ENCODE measurements around the gene RNF213.

RNF213 gene

DNA sequence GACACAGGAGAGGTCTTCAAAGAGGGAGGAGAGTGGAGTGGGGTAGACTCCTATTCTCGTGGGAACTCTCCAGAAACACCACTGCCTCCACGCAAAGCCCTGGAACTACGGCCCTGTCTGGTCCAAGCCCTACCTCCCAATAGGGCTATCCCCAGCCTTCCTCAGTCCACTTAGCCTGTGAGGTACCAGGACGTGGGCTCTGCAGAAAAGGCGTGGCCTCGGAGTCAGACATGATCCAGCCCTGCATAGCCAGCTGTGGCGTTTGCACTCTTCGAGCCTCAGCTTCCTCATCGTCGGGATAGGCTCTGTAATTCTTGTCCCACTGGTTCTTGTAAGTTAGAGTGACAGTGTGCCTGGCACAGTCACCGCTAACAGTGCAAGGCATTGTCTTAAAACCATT, 168.1 kb downstream of the RNF213 start:
- H3K4me3 ChIP-seq (ENCODE audit: low read depth, low read length), result no peak overlapping the region
- POLR2A ChIA-PET, result no interaction called here
- CTCF ChIA-PET, result interaction anchor here (1.1 to 9.1 kb wide), 5 partner anchors 9 to 553 kb away, joined by 4 to 140 read pairs (median 17); partner anchors contain the start of gene ENDOV
- DNase-seq (ENCODE audit: low read depth, low spot score), result no peak
- TF ChIP-seq, protein P1, sequence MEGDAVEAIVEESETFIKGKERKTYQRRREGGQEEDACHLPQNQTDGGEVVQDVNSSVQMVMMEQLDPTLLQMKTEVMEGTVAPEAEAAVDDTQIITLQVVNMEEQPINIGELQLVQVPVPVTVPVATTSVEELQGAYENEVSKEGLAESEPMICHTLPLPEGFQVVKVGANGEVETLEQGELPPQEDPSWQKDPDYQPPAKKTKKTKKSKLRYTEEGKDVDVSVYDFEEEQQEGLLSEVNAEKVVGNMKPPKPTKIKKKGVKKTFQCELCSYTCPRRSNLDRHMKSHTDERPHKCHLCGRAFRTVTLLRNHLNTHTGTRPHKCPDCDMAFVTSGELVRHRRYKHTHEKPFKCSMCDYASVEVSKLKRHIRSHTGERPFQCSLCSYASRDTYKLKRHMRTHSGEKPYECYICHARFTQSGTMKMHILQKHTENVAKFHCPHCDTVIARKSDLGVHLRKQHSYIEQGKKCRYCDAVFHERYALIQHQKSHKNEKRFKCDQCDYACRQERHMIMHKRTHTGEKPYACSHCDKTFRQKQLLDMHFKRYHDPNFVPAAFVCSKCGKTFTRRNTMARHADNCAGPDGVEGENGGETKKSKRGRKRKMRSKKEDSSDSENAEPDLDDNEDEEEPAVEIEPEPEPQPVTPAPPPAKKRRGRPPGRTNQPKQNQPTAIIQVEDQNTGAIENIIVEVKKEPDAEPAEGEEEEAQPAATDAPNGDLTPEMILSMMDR (IDR thresholded peaks at IDR 0.05; ENCODE audit: insufficient read depth, low read length, missing control alignments), result no peak

DNA sequence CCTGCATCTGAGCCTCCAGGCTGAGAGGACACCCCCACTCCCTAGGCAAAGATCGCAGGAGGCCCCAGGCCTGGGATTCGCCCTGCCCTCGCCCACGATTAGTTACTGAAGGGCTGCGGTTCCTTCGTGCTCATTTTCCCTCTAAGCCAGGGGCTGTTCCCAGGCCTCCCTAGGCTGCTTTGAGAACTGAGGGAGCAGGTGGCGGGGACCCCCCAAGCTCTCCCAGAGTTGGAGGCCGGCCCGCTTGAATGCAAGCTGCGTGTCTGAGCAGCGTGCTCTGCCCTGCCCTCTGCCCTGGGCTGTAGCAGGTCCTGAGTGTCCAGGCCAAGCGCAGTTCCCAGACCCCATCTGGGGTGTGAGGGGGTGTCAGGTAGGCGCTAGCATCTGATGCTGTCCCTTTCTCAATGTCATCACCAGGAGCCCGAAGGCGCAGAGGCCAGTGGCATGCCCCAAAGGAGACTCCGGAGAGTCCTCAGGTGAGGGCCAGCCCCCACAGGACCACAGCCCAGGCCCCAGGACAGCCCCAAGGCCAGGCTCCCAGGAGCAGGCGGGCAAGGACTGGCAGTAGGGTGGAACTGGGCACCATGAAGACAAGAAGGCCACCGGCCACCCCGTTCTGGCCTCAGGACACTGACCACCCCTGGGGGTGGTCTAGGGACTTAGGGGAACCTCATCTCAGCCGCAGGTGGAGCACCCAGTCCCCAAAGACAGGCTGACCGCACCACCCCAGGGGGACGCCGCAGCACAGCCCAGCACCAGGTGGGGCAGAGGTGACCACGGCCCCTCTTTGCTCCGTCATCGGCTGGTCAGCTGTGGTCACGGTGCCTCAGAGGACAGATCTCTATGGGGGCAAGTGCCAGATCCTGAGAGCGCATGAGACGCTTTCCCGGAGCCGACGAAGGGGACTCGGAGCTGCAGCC, 169.0 kb downstream of the RNF213 start:
- ChIA-PET CTCF (interaction anchor here (1.0 to 9.1 kb wide), 3 partner anchors 14 to 540 kb away, joined by 3 to 140 read pairs (median 32); partner anchors contain the start of gene ENDOV), POLR2A (no interaction called here)
- DNase-seq (ENCODE audit: low read depth, low spot score), result no peak
- H3K4me3 ChIP-seq (ENCODE audit: low read depth, low read length), result no peak overlapping the region
- TF ChIP-seq, protein P1 (IDR thresholded peaks at IDR 0.05; ENCODE audit: insufficient read depth, low read length, missing control alignments), result no peak

DNA sequence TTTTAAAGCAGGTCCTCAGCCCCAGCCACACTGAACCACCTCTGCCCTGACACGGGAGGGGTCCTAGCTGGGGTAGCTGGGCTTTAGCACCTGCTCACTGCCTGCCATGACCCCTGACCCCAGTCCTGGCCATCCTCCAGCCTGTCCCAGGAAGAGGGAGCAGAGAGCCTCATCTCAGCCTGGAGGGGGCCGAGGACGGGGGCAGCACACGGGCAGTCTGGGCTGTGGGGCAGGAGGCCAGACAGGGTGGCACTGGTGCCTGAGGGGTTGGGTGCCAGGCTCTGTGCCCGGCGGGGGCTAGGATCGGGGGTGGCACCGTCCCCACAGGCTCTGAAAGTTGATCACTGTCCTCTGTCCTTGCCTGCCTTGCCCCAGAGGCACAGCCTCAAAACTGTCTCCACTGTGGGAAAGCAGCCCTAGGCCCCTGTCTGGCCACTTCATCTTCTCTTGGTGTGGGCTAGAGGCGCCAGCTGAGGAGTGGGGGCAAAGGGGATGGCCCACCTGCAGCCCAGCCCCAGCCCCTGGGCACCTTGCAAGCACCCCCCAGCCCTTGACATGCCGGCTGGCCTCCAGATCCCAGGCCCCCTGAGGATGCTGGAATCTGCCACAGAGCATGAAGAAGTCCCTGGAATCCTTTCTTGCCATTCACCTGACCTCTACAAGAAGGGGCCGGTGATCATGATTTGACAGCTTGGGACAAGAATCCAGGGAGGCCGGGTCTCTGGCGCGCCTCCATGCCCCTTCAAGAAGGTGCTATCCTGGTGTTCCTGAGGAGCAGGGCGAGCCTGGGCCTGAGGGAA, 170.0 kb downstream of the RNF213 start:
- TF ChIP-seq, protein P1 (IDR thresholded peaks at IDR 0.05; ENCODE audit: insufficient read depth, low read length, missing control alignments), result no peak
- H3K4me3 ChIP-seq (ENCODE audit: low read depth, low read length), result no peak overlapping the region
- ChIA-PET CTCF (interaction anchor here (1.0 to 9.1 kb wide), 2 partner anchors 142 to 539 kb away, joined by 3 to 140 read pairs; no protein-coding TSS in a partner anchor), POLR2A (interaction anchor here (0.7 kb wide), 1 partner anchor 24 kb away, joined by 4 read pairs; no protein-coding TSS in a partner anchor)
- no peak for DNase-seq (ENCODE audit: low read depth, low spot score)

- DNase-seq (ENCODE audit: low read depth, low spot score), result no peak
- POLR2A ChIA-PET, result interaction anchor here (0.7 to 1.3 kb wide), 2 partner anchors 23 kb away, joined by 4 read pairs; no protein-coding TSS in a partner anchor
These were observed 170.9 kb downstream of the RNF213 start for GRCh38 chr17:80431246-80432195.

DNA sequence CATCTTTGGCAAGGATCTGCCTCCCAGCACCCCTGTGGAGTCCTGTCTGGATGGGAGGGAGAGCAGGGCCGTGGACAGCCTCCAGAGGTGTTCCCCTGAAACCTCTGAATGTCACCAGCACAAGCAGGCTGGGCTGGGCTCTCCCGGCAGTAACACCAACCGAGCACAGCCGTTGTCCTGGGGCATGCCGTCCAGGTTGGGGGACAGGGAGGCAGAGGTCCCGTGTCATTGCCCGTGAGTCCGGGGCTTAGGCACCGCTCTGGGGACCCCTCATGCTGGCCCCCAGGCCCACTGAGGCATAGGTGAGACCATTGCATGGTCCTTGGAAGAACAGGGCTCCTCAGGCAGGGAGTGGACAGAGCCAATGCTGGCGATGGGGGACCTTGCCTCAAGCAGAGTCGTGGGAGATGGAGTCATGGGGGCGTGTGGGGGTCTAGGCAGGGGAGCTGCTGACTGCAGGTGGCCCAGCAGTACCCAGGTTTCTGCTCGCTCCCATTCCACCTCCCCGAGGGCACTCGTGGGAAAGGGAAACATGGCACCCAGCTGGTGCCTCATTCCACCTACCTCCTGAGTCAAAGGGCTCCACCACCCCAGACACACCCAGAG, 171.8 kb downstream of the RNF213 start:
- ChIA-PET CTCF (interaction anchor here (1.0 kb wide), 1 partner anchor 552 kb away, joined by 3 read pairs; no protein-coding TSS in a partner anchor), POLR2A (interaction anchor here (1.3 kb wide), 1 partner anchor 22 kb away, joined by 4 read pairs; no protein-coding TSS in a partner anchor)
- DNase-seq (ENCODE audit: low read depth, low spot score), result no peak
- no peak overlapping the region for H3K4me3 ChIP-seq (ENCODE audit: low read depth, low read length)
- TF ChIP-seq, protein P1 (IDR thresholded peaks at IDR 0.05; ENCODE audit: insufficient read depth, low read length, missing control alignments), result no peak

More at GRCh38 chr17:80431246-80432195, 170.9 kb downstream of the RNF213 start:
- TF ChIP-seq, protein P1 (IDR thresholded peaks at IDR 0.05; ENCODE audit: insufficient read depth, low read length, missing control alignments), result no peak
- CTCF ChIA-PET, result interaction anchor here (1.0 to 9.1 kb wide), 2 partner anchors 141 to 538 kb away, joined by 3 to 140 read pairs; no protein-coding TSS in a partner anchor
- H3K4me3 ChIP-seq (ENCODE audit: low read depth, low read length), result no peak overlapping the region

Data from AG04449 (cell line).